GM23338 (cell line): ENCODE results near the gene PIGV. TPM values are rescaled to one million over a fixed set of nuclear protein-coding genes. Genes with fewer than 3 reads are reported as not detected.

ENCODE experiments used
- ETS1 ChIP-seq: IDR thresholded peaks from 2 replicates; pipeline ENCODE4 v1.6.1; 2016; ENCODE audit warnings: antibody characterized with exemption
- REST ChIP-seq: IDR thresholded peaks from one replicate; pipeline ENCODE4 v1.6.1; 2018; ENCODE audit warnings: antibody characterized with exemption; ENCODE audit not compliant: unreplicated experiment
- ZNF462 ChIP-seq: fragments of 250-450 bp; sonication (Bioruptor Pico); IDR thresholded peaks from 2 replicates; pipeline ENCODE4 v1.5.0; 2020; ENCODE audit warnings: mild to moderate bottlenecking, moderate library complexity
- polyA plus RNA-seq: library from polyadenylated mRNA; unstranded; fragments of >200 nt; fragmentation: Nextera tagmentation; extraction: Ambion mirVana; gene quantifications from 2 replicates; pipeline ENCODE4 v1.2.1, GENCODE V29; 2016
- total RNA-seq: library from RNA; depleted of rRNA; stranded (reverse); fragments of >200 nt; shearing (Covaris generic); gene quantifications from 2 replicates; pipeline ENCODE4 v1.2.3, GENCODE V29; 2014

Gene PIGV
- total and polyA plus RNA-seq, 2 experiments from 2014 or later = 4.5 to 12.6 TPM

- TF ChIP-seq ZNF462 (CRISPR knock-in tag) = no peak
- TF ChIP-seq REST = no peak
- TF ChIP-seq ETS1 = no peak
These were observed 12.1 kb upstream of the PIGV start (continued) for GRCh38 chr1:26775666-26776065.
